ENCODE measurements around the gene POLR2E.

GRCh38 chr19:1115646-1116420 lies 20.7 kb upstream of the POLR2E start:
- TF ChIP-seq CTCF (IDR thresholded peaks at IDR 0.05) (no peak), POLR2AphosphoS5 (IDR thresholded peaks at IDR 0.05) (no peak), POLR2A (IDR thresholded peaks at IDR 0.05) (no peak)

Measured in prostate gland (tissue), 2 donors.